Measurements from ENCODE around the gene FMN2. TPM values are rescaled to one million over a fixed set of nuclear protein-coding genes. Genes with fewer than 3 reads are reported as not detected.

Gene FMN2
- 46.8 TPM for total RNA-seq

GRCh38 chr1:240091614-240092300 is at the start of gene FMN2:
TSS of gene FMN2 (plus strand) at chr1:240091883. CDS start at chr1:240092110, 227 bp downstream.

Small RNA genes within 50 kb of the gene (small RNA-seq; reads per million reads assigned to genes)
- gene RF00019: not detected

All from diencephalon (tissue), 1 donor.